Effector CD8-positive, alpha-beta T cell (primary cell): ENCODE measurements around the gene DCDC2.
"Not testable (repeated sequence)": the region's sequence is repeated elsewhere in the genome, so short reads cannot be mapped to it uniquely, and the experiment has no call there.

Source experiments
- DNase-seq: peaks from one replicate; lab custom pipeline; 2025; lab: John Stamatoyannopoulos, UW

Gene DCDC2

DNA sequence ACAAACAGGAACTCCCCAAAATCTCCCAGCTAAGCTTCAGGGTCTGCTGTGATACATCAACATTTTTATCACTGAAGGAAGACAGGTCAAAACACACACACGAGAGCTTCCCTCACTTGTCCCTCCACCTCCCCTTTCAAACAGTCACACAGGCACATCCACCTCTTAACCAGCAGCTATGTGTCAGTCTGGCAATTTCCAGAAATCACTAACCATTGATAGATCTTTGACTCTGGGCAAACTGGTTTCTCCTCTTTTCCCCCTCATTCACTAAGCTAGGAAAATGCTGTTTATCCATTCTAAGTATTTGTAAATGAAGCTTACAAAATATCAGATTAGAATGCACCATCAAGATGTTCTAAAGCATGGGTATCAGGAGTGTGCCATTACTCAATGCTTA, 87.8 kb downstream of the DCDC2 start:
- DNase-seq, result no peak

GRCh38 chr6:24258214-24258613, 99.6 kb downstream of the DCDC2 start:
- DNase-seq, result not testable (repeated sequence)

- no peak for DNase-seq
Observed at GRCh38 chr6:24257282-24257681, 100.6 kb downstream of the DCDC2 start.

DNA sequence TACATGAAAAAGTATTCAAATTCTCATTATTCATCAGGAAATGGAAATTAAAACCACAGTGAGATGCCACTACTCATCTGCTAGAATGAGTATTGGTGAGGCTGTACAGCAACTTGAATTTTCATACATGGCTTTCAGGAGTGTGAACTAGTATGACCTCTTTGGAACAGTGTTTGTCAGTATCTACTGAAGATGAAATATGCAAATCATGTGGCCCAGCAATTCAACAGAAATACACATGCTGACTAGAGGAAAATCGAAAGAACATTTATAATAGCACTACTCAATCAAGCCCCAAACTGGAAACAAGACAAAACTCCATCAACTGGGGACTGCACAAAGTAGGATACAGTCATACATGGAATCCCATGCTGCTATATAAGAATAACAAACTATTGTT, 102.2 kb downstream of the DCDC2 start:
- DNase-seq, result no peak

GRCh38 chr6:24253360-24253759, 104.5 kb downstream of the DCDC2 start:
- DNase-seq, result no peak

- no peak for DNase-seq
Observed at GRCh38 chr6:24252280-24252679, 105.6 kb downstream of the DCDC2 start.

GRCh38 chr6:24251339-24251738, 106.5 kb downstream of the DCDC2 start:
- no peak for DNase-seq

DNA sequence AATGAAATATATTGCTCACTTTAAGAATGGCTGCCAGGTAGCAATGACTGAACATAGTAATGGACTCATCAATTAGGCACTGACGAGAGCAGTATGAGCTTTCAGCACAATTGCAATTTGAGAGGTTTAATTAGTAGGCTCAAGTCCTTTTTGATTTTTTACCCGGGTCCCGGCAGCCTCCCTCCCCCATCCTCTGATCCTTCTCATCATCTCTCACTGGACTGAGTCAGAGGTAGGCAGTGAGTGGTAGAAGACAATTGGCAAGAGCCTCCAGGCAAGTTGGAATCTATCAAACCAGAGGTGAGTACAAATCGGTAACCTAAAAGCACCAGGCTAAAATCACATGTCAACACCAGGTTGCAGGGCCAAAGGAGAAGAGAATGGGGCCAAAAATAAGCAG, 107.9 kb downstream of the DCDC2 start:
- DNase-seq, result no peak

DNA sequence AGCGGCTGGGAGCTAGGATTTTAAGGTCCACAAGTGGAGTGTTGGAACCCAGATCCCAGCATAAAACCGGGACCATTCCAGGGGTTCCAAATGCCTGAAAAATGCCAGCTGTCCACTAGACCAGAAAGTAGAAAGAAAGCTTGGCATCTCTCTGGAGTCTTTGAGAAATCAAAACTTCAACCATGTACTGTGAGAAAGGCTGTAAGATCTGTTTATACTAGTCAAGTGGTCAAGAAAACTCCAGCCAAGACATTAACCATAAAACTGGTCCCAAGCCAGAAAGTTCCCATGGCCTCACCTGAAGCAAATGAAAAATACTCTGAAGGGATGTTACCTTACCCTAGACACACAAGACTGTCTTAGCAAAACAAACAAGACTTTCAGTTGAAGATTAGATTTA, 112.6 kb downstream of the DCDC2 start:
- no peak for DNase-seq

DNA sequence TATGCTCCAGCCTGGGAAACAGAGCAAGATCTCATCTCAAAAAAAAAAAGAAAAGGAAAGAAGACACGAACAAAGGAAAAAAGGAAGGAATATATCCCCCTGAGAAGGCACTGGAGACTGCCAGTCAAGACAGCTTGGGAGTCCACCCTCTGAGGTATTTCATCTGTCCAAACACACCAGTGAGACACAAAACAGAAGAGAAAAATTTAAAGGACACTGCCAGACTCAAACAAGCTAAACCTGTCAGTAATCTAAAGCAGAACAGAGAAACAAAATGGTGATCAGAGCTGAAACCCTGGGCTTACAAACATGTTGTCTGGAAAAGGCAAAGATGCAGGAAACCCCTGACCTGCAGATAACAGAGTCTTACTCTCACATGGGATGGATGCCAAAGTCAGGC, 114.9 kb downstream of the DCDC2 start:
- no peak for DNase-seq

DNA sequence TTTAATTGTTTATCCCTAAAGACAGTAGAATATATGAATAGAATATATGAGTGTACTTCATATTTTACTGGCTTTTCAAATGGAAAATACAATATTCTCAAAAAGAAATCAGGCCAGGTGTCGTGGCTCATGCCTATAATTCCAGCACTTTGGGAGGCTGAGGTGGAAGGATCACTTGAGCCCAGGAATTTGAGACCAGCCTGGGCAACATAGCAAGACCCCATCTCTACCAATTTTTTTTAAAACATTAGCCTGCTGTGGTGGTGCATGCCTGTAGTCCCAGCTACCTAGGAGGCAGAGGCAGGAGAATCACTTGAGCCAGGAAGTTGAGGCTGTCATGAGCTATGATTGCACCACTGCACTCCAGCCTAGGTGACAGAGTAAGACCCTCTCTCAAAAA, 116.1 kb downstream of the DCDC2 start:
- not testable (repeated sequence) for DNase-seq

DNA sequence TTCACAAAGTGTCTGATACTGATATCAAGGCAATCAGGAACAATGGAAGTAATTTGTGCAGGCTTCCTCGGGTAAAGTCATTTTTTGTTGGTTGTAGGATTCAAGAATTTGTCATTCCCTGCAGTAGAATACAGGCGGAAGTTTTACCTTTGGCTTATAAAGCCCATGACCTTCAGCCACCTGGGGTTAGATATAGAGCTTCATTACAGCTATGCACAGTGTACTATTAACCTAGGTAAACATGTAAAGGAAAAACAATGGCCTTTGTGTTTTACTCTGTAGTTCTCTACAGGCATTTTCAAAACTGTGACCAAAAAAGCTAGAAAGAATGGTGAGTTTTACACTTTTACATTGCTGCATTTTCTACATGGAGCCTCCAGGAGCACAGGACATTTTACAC, 116.9 kb downstream of the DCDC2 start:
- no peak for DNase-seq

DNA sequence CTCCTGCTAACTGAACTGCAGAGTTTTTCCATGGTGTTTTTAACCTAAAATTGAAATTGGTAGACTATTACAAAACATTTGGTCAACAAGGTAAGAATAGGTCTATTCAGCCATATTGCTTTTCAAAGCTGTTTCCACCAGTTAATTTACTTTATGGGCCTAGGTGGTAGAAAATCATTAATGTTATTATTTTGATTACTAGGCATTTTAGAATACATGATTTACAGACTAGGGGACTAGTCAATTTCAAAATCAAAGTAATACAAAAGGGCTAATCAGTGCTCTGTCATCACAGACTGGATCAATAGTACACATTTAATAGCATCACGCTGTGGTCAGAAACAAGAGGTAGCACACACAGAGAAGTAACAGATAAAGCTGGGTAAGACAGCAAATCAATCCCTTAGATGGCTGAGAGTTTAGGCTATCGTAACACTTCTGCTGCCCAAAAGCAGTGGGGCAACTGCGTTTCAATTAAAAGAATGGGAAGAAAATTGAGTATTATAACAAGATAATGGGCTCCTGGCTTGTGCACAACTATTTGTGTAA, 117.4 kb downstream of the DCDC2 start:
- no peak for DNase-seq

DNA sequence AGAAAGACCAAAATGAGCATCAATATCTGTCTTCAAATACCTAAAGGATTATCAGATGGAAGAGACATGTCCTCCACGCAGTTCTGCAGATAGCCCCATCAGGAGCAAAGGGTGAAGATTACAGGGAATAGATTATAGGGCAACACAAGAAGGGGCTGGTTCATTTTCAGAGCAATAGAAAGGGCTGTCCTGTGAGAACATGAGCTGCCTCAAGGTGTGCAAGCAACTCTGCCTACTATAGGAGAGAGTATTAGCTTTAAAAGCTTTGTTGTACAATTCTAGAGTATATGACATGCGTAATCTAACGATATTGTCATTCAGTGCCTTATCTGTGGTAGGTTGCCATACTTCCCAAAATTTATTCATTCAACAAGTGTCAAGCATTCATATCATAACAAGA, 119.2 kb downstream of the DCDC2 start:
- no peak for DNase-seq

DNA sequence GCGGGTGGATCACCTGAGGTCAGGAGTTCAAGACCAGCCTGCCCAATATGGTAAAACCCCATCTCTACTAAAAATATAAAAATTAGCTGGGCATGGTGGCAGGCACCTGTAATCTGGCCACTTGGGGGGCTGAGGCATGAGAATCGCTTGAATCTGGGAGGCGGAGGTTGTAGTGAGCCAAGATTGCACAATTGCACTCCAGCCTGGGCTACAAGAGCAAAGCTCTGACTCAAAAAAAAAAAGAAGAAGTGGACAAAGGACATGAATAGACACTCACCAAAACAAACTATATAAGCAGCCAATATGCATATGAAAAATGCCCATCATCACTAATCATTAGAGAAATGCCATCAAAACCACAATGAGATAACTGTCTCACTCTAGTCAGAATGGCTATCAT, 121.1 kb downstream of the DCDC2 start:
- not testable (repeated sequence) for DNase-seq

- DNase-seq, result no peak
Observed at GRCh38 chr6:24233813-24234442, 123.9 kb downstream of the DCDC2 start.

DNA sequence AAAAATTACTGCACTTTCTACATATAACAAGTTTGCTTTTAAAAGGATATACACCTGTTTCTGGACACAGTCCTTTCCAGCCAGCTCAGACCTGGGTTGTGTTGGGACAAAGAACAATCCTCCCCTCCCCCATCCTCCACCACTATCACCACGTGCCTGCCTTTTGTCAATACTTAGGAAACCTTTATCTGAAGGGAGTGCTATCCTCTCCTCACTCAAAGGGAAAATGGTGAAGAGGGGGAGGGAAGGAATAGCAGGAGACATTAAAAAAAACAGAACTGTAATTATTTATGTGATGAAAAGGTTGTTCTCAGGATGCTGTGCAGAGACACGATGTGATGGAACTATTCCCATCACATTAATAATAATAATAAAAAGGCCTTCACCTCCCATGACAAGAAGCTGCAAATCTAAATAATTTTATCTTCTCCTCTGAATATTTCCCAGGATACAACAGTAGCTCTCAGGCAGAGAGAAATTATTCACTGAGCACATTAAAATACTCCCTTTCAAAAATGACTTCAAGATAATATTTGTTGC, 126.4 kb downstream of the DCDC2 start:
- no peak for DNase-seq

- no peak for DNase-seq
Observed at GRCh38 chr6:24229696-24230405, 128.0 kb downstream of the DCDC2 start.

GRCh38 chr6:24228681-24229255, 129.1 kb downstream of the DCDC2 start:
- no peak for DNase-seq

- no peak for DNase-seq
Observed at GRCh38 chr6:24228123-24228522, 129.7 kb downstream of the DCDC2 start.

- DNase-seq, result no peak
Observed at GRCh38 chr6:24227556-24227955, 130.3 kb downstream of the DCDC2 start.

GRCh38 chr6:24226541-24226940, 131.3 kb downstream of the DCDC2 start:
- no peak for DNase-seq

GRCh38 chr6:24225838-24226237, 132.0 kb downstream of the DCDC2 start:
- DNase-seq, result no peak
